Tibial nerve (tissue), 4 donors: Measurements from ENCODE around the gene PSORS1C2.

Source experiments
- EP300 ChIP-seq, 2 donors: sonication (generic); formaldehyde crosslinking; IDR thresholded peaks; one replicate each; pipeline ENCODE4 v1.6.1; 2017; ENCODE audit warnings: antibody characterized with exemption in 2 of 2, mild to moderate bottlenecking in 1 of 2
- TF ChIP-seq, protein P1 (sequence below), 5 experiments: fragments of 200-600 bp in 3 of 5; fragments of 450-650 bp in 2 of 5; sonication (generic) in 3 of 5; IDR thresholded peaks; one replicate each; pipeline ENCODE4 v1.5.1; 2016 to 2019; ENCODE audit warnings: antibody characterized with exemption in 5 of 5, mild to moderate bottlenecking in 3 of 5, moderate library complexity in 2 of 5

DNA sequence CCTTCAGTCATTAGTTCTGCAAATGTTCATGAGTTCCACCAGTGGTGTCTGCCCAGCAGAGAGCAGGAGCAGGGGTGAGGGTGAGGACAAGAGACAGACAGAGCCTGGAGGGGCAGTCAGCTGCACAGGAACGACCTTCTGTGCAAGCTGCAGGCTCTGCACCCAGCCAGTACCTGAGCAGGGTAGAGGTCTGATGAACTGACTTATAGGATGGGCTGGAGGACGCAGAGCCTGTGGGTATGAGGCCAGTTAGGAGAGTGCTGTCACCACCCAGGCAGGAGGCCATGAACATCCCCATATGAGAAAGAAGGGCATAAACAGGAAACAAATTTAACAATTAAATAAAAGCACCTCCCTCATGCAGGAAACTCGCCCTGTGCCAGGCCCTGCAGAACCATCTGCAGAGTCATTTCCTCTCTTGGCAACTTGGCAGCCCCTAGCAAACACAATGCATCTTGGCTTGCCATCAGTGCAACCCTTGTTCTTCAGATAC, 44.4 kb downstream of the PSORS1C2 start:
- TF ChIP-seq, protein P1, sequence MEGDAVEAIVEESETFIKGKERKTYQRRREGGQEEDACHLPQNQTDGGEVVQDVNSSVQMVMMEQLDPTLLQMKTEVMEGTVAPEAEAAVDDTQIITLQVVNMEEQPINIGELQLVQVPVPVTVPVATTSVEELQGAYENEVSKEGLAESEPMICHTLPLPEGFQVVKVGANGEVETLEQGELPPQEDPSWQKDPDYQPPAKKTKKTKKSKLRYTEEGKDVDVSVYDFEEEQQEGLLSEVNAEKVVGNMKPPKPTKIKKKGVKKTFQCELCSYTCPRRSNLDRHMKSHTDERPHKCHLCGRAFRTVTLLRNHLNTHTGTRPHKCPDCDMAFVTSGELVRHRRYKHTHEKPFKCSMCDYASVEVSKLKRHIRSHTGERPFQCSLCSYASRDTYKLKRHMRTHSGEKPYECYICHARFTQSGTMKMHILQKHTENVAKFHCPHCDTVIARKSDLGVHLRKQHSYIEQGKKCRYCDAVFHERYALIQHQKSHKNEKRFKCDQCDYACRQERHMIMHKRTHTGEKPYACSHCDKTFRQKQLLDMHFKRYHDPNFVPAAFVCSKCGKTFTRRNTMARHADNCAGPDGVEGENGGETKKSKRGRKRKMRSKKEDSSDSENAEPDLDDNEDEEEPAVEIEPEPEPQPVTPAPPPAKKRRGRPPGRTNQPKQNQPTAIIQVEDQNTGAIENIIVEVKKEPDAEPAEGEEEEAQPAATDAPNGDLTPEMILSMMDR (IDR thresholded peaks at IDR 0.05), result no peak
- no peak for TF ChIP-seq EP300 (IDR thresholded peaks at IDR 0.05)
